GM23338 (cell line): ENCODE data around the gene ZGPAT.

Source experiments
- CREB1 ChIP-seq: fragments of 250-450 bp; sonication (Bioruptor Pico); IDR thresholded peaks from 2 replicates; pipeline ENCODE4 v1.5.0; 2020; ENCODE audit warnings: low read depth, mild to moderate bottlenecking, moderate library complexity
- EZH2 ChIP-seq: fragments of 200-600 bp; sonication (generic); IDR thresholded peaks from one replicate; pipeline ENCODE4 v1.8.0; 2017; ENCODE audit warnings: antibody characterized with exemption, mild to moderate bottlenecking, low read depth; ENCODE audit not compliant: unreplicated experiment
- POLR2AphosphoS5 ChIP-seq: IDR thresholded peaks from 2 replicates; pipeline ENCODE4 v1.6.1; 2016; ENCODE audit warnings: antibody characterized with exemption, low read depth
- REST ChIP-seq: IDR thresholded peaks from one replicate; pipeline ENCODE4 v1.6.1; 2018; ENCODE audit warnings: antibody characterized with exemption; ENCODE audit not compliant: unreplicated experiment
- STAT1 ChIP-seq: IDR thresholded peaks from one replicate; pipeline ENCODE4 v1.6.1; 2016; ENCODE audit warnings: antibody characterized with exemption; ENCODE audit not compliant: unreplicated experiment
- TF ChIP-seq, protein P1 (sequence below), 2 experiments: fragments of 200-600 bp in 1 of 2; sonication (generic) in 1 of 2; conservative IDR thresholded peaks; 2 replicates each; pipeline versions ENCODE4 v1.5.1 to v1.6.1; 2016 to 2017; ENCODE audit warnings: antibody characterized with exemption in 2 of 2, low read depth in 2 of 2, mild to moderate bottlenecking in 2 of 2, moderate library complexity in 1 of 2

DNA sequence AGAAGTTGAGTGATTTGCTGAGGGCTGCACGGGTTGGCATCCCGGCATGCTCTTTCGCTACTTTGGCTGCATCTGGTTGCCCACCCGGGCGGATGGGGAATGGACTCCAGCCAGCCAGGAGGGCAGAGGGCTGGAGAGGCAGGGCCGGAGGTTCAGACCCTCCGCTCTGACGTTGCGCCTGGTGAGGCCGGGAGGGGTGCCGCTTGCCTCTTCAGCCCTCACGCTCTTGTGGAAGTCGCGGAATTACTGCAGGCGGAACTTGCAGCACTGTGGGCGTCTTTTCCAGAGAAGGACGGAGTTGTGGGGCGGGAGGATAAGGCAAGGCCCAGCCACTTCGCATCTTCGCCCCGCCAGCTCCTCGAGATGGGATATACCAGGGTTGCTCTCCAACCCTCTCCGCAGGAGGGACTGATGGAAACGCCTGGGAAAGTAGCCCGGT lies 49.1 kb upstream of the ZGPAT start:
- TF ChIP-seq, protein P1, sequence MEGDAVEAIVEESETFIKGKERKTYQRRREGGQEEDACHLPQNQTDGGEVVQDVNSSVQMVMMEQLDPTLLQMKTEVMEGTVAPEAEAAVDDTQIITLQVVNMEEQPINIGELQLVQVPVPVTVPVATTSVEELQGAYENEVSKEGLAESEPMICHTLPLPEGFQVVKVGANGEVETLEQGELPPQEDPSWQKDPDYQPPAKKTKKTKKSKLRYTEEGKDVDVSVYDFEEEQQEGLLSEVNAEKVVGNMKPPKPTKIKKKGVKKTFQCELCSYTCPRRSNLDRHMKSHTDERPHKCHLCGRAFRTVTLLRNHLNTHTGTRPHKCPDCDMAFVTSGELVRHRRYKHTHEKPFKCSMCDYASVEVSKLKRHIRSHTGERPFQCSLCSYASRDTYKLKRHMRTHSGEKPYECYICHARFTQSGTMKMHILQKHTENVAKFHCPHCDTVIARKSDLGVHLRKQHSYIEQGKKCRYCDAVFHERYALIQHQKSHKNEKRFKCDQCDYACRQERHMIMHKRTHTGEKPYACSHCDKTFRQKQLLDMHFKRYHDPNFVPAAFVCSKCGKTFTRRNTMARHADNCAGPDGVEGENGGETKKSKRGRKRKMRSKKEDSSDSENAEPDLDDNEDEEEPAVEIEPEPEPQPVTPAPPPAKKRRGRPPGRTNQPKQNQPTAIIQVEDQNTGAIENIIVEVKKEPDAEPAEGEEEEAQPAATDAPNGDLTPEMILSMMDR (conservative IDR thresholded peaks at IDR 0.05; ENCODE audit: low read depth in 2 of 2), result no peak
- TF ChIP-seq CREB1 (no peak), EZH2 (no peak), POLR2AphosphoS5 (no peak), REST (no peak), STAT1 (no peak)
